ENCODE data around the gene FBLN2. TPM values are rescaled to one million over a fixed set of nuclear protein-coding genes. Genes with fewer than 3 reads are reported as not detected.

The FBLN2 gene
- total RNA-seq, 2 donors from 2014 or later: not detected

DNA sequence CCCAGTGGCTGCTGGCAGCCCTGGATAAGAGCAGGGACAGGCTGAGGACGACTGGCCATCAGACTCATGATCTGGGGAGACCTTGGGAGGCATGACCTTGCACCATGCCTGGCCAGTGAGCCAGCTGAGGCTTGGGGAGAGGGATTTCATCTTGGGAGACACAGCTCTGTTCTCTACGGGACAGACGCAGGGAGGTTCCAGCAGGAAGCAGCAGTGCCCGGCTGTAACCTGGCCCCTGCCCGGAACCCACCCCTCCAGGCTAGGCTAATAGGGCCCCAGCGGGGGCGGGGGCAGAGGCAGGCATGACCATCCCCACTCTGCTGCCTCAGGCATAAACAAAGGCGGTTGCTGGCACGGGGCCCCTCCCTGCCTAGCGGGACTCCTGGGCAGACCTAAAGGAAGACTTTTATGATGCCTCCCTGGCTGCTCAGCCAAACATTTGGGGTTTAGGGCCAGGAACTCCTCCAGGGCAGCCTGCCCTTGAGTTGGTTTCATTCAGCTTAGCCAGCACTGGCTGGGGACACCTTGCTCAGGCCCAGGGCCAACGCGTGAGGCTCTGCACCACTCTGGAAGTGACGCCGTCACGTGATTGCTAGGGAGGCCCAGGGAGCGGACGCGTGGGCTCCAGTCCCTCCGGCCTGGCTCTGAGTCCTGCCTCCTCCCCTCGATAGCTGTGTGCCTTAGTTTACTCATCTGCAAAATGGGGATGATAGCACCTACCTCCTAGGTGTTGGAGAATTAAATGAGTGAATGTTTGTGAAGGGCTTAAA is 41.2 kb upstream of the FBLN2 start:
- H3K27ac Mint-ChIP-seq: no peak overlapping the region
- H3K4me3 Mint-ChIP-seq: no peak overlapping the region
- H3K27me3 Mint-ChIP-seq: no peaks in the 10 kb centered on the region
- no peaks in the 10 kb centered on the region for H3K36me3 Mint-ChIP-seq
- H3K4me1 Mint-ChIP-seq (ENCODE audit: low read depth in 2 of 2): no peaks in the 10 kb centered on the region
- ATAC-seq (no peak), DNase-seq (ENCODE audit: low spot score) (no peak)
- H3K9me3 Mint-ChIP-seq: no peaks in the 10 kb centered on the region

GRCh38 chr3:13508496-13508895 is 40.4 kb upstream of the FBLN2 start:
- no peak for DNase-seq (ENCODE audit: low spot score)
- H3K36me3 Mint-ChIP-seq: no peaks in the 10 kb centered on the region
- no peaks in the 10 kb centered on the region for H3K9me3 Mint-ChIP-seq

DNA sequence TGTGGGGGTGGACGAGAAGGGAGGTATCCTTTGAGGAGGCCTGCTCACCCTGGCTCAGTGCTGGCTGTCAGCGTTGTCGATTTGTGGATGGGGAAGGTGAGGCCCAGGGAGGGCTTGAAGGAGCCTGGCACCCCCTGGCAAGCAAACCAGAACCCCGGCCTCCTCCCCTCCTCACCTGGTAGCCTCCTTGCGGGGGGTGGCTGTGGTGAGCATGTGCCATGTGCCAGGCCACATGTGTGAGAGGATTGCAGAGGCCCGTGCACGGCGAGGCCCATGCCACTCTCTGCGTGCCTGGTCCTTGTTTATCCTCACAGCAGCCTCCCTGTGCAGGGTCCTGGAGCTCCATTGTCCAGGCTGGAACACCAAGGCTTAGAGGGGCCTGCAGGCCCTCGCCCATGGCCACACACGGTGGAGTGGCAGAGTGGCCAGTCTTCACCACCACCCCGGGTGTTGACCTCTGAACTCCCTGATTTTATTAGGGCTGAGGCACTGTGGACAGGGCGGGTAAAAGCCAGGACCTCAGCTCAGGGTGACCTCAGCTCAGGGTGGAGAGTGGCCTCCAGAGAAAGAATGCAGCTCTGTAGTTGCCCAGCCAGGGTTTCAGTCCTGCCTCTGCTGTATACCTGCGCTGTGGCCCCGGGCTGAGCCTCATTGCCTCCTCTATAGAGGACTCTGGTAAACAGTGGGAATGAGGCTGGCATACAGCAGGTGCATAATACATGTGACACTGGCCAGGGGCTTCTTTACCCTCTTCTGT is 39.7 kb upstream of the FBLN2 start:
- peak in 1 of 2 donors; percentile 2 for ATAC-seq
- H3K9me3 Mint-ChIP-seq: no peaks in the 10 kb centered on the region
- no peak overlapping the region for H3K4me3 Mint-ChIP-seq

More at GRCh38 chr3:13508496-13508895, 40.4 kb upstream of the FBLN2 start:
- Mint-ChIP-seq H3K27ac (no peak overlapping the region), H3K4me3 (no peak overlapping the region), H3K27me3 (no peaks in the 10 kb centered on the region), H3K4me1 (ENCODE audit: low read depth in 2 of 2) (no peaks in the 10 kb centered on the region)
- ATAC-seq: no peak

GRCh38 chr3:13509816-13510192 is 39.1 kb upstream of the FBLN2 start:
- Mint-ChIP-seq H3K27me3 (no peaks in the 10 kb centered on the region), H3K36me3 (no peaks in the 10 kb centered on the region), H3K4me1 (ENCODE audit: low read depth in 2 of 2) (no peaks in the 10 kb centered on the region), H3K4me3 (no peak overlapping the region), H3K27ac (no peak overlapping the region), H3K9me3 (no peaks in the 10 kb centered on the region)
- DNase-seq (ENCODE audit: low spot score) (peak; percentile 51), ATAC-seq (no peak)

More for the DNA sequence above, 39.7 kb upstream of the FBLN2 start:
- Mint-ChIP-seq H3K27me3 (no peaks in the 10 kb centered on the region), H3K27ac (no peak overlapping the region), H3K36me3 (no peaks in the 10 kb centered on the region), H3K4me1 (ENCODE audit: low read depth in 2 of 2) (no peaks in the 10 kb centered on the region)
- peak; percentile 52 for DNase-seq (ENCODE audit: low spot score)

DNA sequence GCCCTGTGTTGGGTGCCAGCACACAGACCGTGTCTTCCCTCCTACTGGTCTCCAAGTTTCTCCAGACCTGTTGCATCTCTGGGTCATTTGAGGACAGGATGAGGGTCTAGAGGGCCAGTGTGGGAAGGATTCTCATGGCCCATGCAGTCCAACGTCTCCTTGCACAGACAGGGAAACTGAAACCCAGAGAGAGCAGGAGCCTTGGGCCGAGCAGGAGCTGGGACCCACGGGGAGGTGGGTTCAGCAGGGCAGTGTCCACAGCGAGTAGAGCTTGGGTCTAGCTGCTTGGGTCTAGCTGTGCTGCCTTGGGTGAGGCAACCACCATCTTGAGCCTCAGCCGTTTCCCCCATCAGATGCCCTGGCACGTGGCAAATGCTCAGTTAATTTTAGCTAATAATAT is 36.5 kb upstream of the FBLN2 start:
- DNase-seq (ENCODE audit: low spot score) (no peak), ATAC-seq (no peak)
- no peak overlapping the region for H3K4me3 Mint-ChIP-seq
- no peak overlapping the region for H3K27ac Mint-ChIP-seq
- H3K27me3 Mint-ChIP-seq: no peaks in the 10 kb centered on the region
- no peaks in the 10 kb centered on the region for H3K9me3 Mint-ChIP-seq
- H3K36me3 Mint-ChIP-seq: no peaks in the 10 kb centered on the region
- no peaks in the 10 kb centered on the region for H3K4me1 Mint-ChIP-seq (ENCODE audit: low read depth in 2 of 2)

DNA sequence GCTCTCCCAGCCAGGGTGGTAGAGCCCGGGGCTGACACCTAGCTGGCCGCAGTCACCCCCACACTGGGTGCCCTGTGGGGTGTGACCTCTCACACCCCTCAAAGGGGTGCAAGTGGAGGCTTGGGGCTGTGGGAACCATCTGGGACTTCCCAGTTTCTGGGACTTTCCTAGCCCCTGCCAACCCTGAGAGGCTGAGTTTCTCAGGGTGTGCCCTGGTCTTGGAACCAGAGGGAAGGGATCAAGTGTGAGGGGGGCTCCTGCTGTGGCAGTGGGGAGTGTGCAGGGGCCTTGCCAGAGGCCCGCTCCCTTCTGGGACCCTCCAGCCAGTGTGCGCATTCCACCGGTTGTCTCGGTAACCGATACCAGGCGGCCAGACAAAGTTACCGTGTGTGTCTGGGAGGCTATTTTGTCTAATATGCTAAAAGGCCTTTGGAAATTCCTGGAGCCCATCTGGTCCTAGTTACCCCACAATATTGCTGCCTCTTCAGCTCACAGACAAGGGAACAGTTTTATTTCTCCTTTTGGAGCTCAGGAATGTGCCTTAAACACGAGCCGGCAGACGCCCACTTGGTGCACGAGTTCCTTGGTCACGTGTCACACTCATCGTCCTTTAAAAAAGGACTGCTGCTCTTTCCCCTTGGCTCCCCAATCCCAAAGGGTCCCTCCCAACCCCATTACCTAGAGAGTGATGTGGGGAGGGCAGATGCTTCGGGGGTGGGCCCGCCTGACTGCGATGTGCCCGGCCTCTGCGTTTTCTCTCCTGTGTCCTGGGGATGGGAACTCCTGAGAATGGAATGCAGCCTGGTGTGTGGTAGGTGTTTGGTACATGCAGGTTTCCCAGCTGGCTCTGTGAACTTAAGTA is 35.6 kb upstream of the FBLN2 start:
- no peaks in the 10 kb centered on the region for H3K4me1 Mint-ChIP-seq (ENCODE audit: low read depth in 2 of 2)
- no peak for ATAC-seq
- H3K4me3 Mint-ChIP-seq: no peak overlapping the region
- no peak for DNase-seq (ENCODE audit: low spot score)
- no peaks in the 10 kb centered on the region for H3K9me3 Mint-ChIP-seq
- H3K27ac Mint-ChIP-seq: no peak overlapping the region
- H3K36me3 Mint-ChIP-seq: no peaks in the 10 kb centered on the region
- H3K27me3 Mint-ChIP-seq: no peaks in the 10 kb centered on the region

- ATAC-seq (no peak), DNase-seq (ENCODE audit: low spot score) (no peak)
- no peaks in the 10 kb centered on the region for H3K9me3 Mint-ChIP-seq
- no peak overlapping the region for H3K27ac Mint-ChIP-seq
- H3K4me3 Mint-ChIP-seq: no peak overlapping the region
- H3K27me3 Mint-ChIP-seq: no peaks in the 10 kb centered on the region
- H3K36me3 Mint-ChIP-seq: no peaks in the 10 kb centered on the region
- no peaks in the 10 kb centered on the region for H3K4me1 Mint-ChIP-seq (ENCODE audit: low read depth in 2 of 2)
Observed at GRCh38 chr3:13513913-13514517, 34.9 kb upstream of the FBLN2 start.

DNA sequence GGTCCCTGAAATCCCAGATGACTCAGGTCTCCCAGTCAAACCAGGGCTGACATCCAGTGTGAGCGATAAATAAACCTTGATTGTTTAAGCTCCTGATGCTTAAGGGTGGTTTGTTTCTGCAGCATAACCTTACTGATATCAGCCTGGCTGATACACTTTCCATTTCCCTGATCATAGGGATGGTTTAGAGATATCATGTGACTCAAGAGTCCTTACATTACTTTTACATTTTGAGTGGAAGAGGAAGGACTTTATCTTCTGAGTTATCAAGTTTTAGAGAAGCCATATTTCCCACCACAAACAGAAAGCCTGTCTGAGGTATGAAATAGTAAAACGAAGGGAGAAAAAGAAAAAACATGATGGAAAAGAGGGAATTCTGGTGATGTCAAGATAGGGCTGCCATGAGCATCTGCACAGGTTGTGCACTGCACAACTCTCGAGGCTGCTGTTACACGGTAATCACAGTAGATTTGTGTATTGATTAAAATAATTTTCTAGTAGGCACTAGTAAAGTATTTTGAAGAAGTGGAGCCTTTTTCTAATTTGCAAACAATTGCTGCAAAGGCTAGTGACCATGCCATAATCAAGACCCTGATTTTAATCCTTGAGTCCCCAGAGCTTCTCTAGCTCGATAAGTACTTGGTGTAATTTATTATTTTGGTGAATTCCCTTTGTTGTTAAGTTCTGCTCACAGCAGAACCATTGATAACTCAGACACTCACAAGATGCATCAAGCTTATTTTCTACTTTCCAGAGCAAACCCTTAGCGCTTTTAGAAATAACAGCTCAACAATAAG is 34.1 kb upstream of the FBLN2 start:
- H3K27ac Mint-ChIP-seq: no peak overlapping the region
- H3K9me3 Mint-ChIP-seq: no peaks in the 10 kb centered on the region
- no peak overlapping the region for H3K4me3 Mint-ChIP-seq
- H3K4me1 Mint-ChIP-seq (ENCODE audit: low read depth in 2 of 2): no peaks in the 10 kb centered on the region
- no peaks in the 10 kb centered on the region for H3K27me3 Mint-ChIP-seq
- H3K36me3 Mint-ChIP-seq: no peaks in the 10 kb centered on the region
- no peak for DNase-seq (ENCODE audit: low spot score)
- ATAC-seq: no peak

DNA sequence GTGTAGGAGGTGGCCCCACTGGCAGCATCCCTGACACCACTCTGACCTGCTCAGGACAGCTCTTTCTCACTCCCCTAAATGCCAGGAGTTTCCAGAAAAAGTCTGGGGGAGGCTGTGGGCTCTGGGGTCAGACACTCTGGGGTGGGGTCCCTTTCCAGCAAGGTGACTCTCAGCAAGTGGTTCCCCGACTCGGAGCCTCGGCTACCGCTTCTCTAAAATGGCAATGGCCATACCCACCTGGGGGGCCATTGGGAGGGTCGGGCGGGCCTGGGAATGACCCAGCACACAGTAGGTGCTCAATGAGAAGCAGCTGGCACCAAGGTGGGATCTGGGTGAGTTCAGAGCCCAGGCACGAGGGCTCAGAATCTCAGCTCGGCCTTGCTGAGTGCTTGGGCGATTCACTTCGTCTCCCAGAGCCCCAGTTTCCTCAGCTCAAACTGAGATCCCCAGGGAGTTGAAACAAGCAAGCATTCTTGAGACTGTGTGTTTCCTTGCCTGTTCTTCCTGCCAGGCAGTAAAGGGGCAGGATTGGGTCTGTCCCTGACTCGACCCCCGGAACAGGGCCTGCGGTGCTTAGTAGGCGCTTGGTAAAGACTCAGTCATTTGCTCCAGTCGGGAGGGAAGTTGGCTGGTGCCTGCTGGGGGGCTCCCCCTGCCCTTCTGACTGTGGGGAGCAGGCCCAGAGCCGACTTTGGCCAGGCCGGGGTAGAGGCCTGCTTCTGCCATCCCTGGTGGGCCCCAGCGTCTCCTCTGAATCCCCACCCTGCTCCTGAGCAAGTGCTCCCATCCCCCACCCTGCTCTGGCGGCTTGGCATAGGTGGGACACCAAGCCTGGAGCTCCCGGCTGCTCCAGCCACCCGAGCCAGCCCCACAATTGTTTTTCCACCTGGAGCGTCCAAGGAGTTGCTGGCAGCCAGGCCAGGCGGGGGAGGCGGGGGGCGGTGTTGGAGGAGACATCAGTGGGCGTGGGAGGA is 32.9 kb upstream of the FBLN2 start:
- H3K36me3 Mint-ChIP-seq: no peaks in the 10 kb centered on the region
- no peaks in the 10 kb centered on the region for H3K27me3 Mint-ChIP-seq
- H3K4me3 Mint-ChIP-seq: no peak overlapping the region
- no peak for DNase-seq (ENCODE audit: low spot score)
- no peaks in the 10 kb centered on the region for H3K9me3 Mint-ChIP-seq
- H3K27ac Mint-ChIP-seq: no peak overlapping the region
- no peak for ATAC-seq
- no peaks in the 10 kb centered on the region for H3K4me1 Mint-ChIP-seq (ENCODE audit: low read depth in 2 of 2)

- no peak for DNase-seq (ENCODE audit: low spot score)
- Mint-ChIP-seq H3K4me3 (no peak overlapping the region), H3K36me3 (no peaks in the 10 kb centered on the region), H3K9me3 (no peaks in the 10 kb centered on the region), H3K27me3 (no peaks in the 10 kb centered on the region), H3K4me1 (ENCODE audit: low read depth in 2 of 2) (no peaks in the 10 kb centered on the region), H3K27ac (no peak overlapping the region)
- no peak for ATAC-seq
Observed at GRCh38 chr3:13516760-13517135, 32.2 kb upstream of the FBLN2 start.

GRCh38 chr3:13517253-13517977 is 31.5 kb upstream of the FBLN2 start:
- Mint-ChIP-seq H3K4me1 (ENCODE audit: low read depth in 2 of 2) (no peaks in the 10 kb centered on the region), H3K9me3 (no peaks in the 10 kb centered on the region), H3K36me3 (no peaks in the 10 kb centered on the region), H3K4me3 (no peak overlapping the region), H3K27ac (no peak overlapping the region), H3K27me3 (no peaks in the 10 kb centered on the region)
- ATAC-seq: no peak
- no peak for DNase-seq (ENCODE audit: low spot score)

GRCh38 chr3:13518516-13518953 is 30.4 kb upstream of the FBLN2 start:
- Mint-ChIP-seq H3K4me1 (ENCODE audit: low read depth in 2 of 2) (no peaks in the 10 kb centered on the region), H3K4me3 (no peak overlapping the region), H3K27ac (no peak overlapping the region), H3K36me3 (no peaks in the 10 kb centered on the region), H3K27me3 (no peaks in the 10 kb centered on the region), H3K9me3 (no peaks in the 10 kb centered on the region)
- ATAC-seq (no peak), DNase-seq (ENCODE audit: low spot score) (no peak)

All from natural killer cell treated with Interleukin-12 subunit alpha and Interleukin-12 subunit beta and Interleukin-15 and Interleukin-18, amount 100 ng/mL, for 72 hours (primary cell).